ENCODE measurements around the gene RNF169. TPM values are rescaled to one million over a fixed set of nuclear protein-coding genes. Genes with fewer than 3 reads are reported as not detected.

The RNF169 gene
- total and polyA plus RNA-seq, 4 donors = 0.60 to 11.0 (median 5.1) TPM

DNA sequence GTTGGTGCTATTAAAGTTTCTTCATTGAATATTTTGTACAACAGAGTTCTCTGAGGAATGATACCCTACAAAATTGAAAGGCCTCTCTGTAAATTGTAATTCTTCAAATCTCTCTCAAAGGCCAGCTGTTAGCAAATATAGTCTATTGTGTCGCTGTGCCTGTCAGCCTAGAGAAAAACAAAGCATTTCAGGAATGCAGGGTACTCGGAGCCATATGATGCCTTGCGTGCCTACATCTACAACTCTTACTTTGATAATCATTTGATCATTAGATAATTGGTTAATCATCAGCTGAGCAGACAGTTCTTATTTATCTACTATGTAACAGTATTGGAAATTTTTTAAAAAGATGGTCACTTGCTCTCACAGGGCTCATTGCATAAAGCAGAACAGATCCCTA, 67.3 kb downstream of the RNF169 start:
- Histone ChIP-seq H3K27me3 (ENCODE audit: control insufficient read depth in 4 of 4, insufficient read depth in 4 of 4, low read length in 3 of 4) (no peaks in the 10 kb centered on the region), H3K27ac (ENCODE audit: low read depth in 1 of 2, low read length in 2 of 2) (no peak overlapping the region), H3K4me3 (ENCODE audit: low read depth in 1 of 3, low read length in 3 of 3) (no peak overlapping the region), H3K9me3 (ENCODE audit: control insufficient read depth in 4 of 4, low read length in 3 of 4) (no peaks in the 10 kb centered on the region), H3K9ac (ENCODE audit: low read depth in 1 of 2, low read length in 2 of 2) (no peak overlapping the region), H3K36me3 (ENCODE audit: control insufficient read depth in 4 of 4, insufficient read depth in 3 of 4, low read depth in 1 of 4, low read length in 3 of 4) (peaks cover 0 to 18% (median 11%) of the 10 kb centered on the region in 4 donors), H3K4me1 (ENCODE audit: control insufficient read depth in 4 of 4, insufficient read depth in 4 of 4, low read length in 3 of 4) (no peaks in the 10 kb centered on the region)
- WGBS = 92% methylated on average over 3 of the region's 3 CpGs
- no peak for TF ChIP-seq FOXA2 (IDR thresholded peaks at IDR 0.05)
- no peak for TF ChIP-seq CTCF (IDR thresholded peaks at IDR 0.05; ENCODE audit: low read depth, low read length, missing input control)
- DNase-seq (ENCODE audit: low spot score) = no peak

DNA sequence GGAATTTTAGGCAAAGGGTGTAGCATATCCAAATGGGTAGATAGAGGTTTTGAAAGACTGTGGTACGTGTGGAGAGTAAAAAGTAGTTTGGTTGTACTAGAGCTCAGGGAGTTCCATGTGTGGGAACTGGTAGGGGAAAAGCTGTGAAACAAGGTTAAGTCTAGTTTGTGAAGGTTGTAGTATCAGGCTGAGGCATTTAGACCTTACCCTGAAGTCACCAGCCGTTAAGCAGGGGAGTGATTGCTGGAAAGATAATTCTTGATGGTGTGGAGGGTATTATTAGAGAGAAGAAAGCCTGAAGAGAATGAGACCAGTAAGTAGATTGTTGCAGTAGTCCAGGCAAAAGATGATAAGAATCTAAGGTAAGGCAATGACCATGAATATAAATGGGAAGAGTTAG, 68.0 kb downstream of the RNF169 start:
- Histone ChIP-seq H3K36me3 (ENCODE audit: control insufficient read depth in 4 of 4, insufficient read depth in 3 of 4, low read depth in 1 of 4, low read length in 3 of 4) (peaks cover 0 to 18% (median 11%) of the 10 kb centered on the region in 4 donors), H3K9ac (ENCODE audit: low read depth in 1 of 2, low read length in 2 of 2) (no peak overlapping the region), H3K9me3 (ENCODE audit: control insufficient read depth in 4 of 4, low read length in 3 of 4) (no peaks in the 10 kb centered on the region), H3K27ac (ENCODE audit: low read depth in 1 of 2, low read length in 2 of 2) (no peak overlapping the region), H3K4me1 (ENCODE audit: control insufficient read depth in 4 of 4, insufficient read depth in 4 of 4, low read length in 3 of 4) (no peaks in the 10 kb centered on the region), H3K4me3 (ENCODE audit: low read depth in 1 of 3, low read length in 3 of 3) (no peak overlapping the region), H3K27me3 (ENCODE audit: control insufficient read depth in 4 of 4, insufficient read depth in 4 of 4, low read length in 3 of 4) (no peaks in the 10 kb centered on the region)
- DNase-seq (ENCODE audit: low spot score) = no peak
- no peak for TF ChIP-seq SP1 (IDR thresholded peaks at IDR 0.05)
- TF ChIP-seq NR2F2 (IDR thresholded peaks at IDR 0.05) = no peak
- TF ChIP-seq GABPA (IDR thresholded peaks at IDR 0.05 in 1 of 2, conservative IDR thresholded peaks at IDR 0.05 in 1 of 2) = no peak
- TF ChIP-seq, protein P1, sequence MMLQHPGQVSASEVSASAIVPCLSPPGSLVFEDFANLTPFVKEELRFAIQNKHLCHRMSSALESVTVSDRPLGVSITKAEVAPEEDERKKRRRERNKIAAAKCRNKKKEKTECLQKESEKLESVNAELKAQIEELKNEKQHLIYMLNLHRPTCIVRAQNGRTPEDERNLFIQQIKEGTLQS (IDR thresholded peaks at IDR 0.05) = no peak
- TF ChIP-seq TAF1 (conservative IDR thresholded peaks at IDR 0.05) = no peak
- no peak for TF ChIP-seq CTCF (IDR thresholded peaks at IDR 0.05; ENCODE audit: low read depth, low read length, missing input control)
- no peak for TF ChIP-seq FOXA2 (IDR thresholded peaks at IDR 0.05)
- TF ChIP-seq ZBTB33 (IDR thresholded peaks at IDR 0.05) = no peak
- no peak for TF ChIP-seq MAX (IDR thresholded peaks at IDR 0.05)
- TF ChIP-seq HNF4G (IDR thresholded peaks at IDR 0.05) = no peak
- no peak for TF ChIP-seq REST (IDR thresholded peaks at IDR 0.05)
- WGBS = 97% methylated on average over 2 of the region's 2 CpGs

All from liver (tissue), 9 donors.